ENCODE data around the gene ADAMTS14.

ADAMTS14 gene

GRCh38 chr10:70715853-70716795, 43.8 kb downstream of the ADAMTS14 start:
- H3K27ac ChIP-seq = peak overlapping the region in 2 of 21 experiments; percentile 16 to 29
- no peak overlapping the region for H3K4me3 ChIP-seq

- Histone ChIP-seq H3K4me3 (no peak overlapping the region), H3K27ac (no peak overlapping the region)
Measured at GRCh38 chr10:70722820-70723424, 50.6 kb downstream of the ADAMTS14 start.

GRCh38 chr10:70723771-70724170, 51.5 kb downstream of the ADAMTS14 start:
- H3K4me3 ChIP-seq = no peak overlapping the region
- no peak overlapping the region for H3K27ac ChIP-seq

- Histone ChIP-seq H3K27ac (no peak overlapping the region), H3K4me3 (no peak overlapping the region)
Measured at GRCh38 chr10:70726909-70727495, 54.7 kb downstream of the ADAMTS14 start.

- Histone ChIP-seq H3K4me3 (no peak overlapping the region), H3K27ac (no peak overlapping the region)
Measured at GRCh38 chr10:70728328-70728727, 56.0 kb downstream of the ADAMTS14 start.

GRCh38 chr10:70729763-70730357, 57.6 kb downstream of the ADAMTS14 start:
- H3K4me3 ChIP-seq = no peak overlapping the region
- no peak overlapping the region for H3K27ac ChIP-seq

GRCh38 chr10:70730955-70731354, 58.6 kb downstream of the ADAMTS14 start:
- Histone ChIP-seq H3K4me3 (no peak overlapping the region), H3K27ac (no peak overlapping the region)

GRCh38 chr10:70732569-70732968, 60.3 kb downstream of the ADAMTS14 start:
- Histone ChIP-seq H3K27ac (no peak overlapping the region), H3K4me3 (no peak overlapping the region)

GRCh38 chr10:70733051-70733450, 60.7 kb downstream of the ADAMTS14 start:
- H3K27ac ChIP-seq = no peak overlapping the region
- H3K4me3 ChIP-seq = no peak overlapping the region

- H3K27ac ChIP-seq = no peak overlapping the region
- no peak overlapping the region for H3K4me3 ChIP-seq
Measured at GRCh38 chr10:70735161-70735560, 62.9 kb downstream of the ADAMTS14 start.

- Histone ChIP-seq H3K27ac (no peak overlapping the region), H3K4me3 (no peak overlapping the region)
Measured at GRCh38 chr10:70736525-70736924, 64.2 kb downstream of the ADAMTS14 start.

GRCh38 chr10:70737250-70737649, 64.9 kb downstream of the ADAMTS14 start:
- no peak overlapping the region for H3K27ac ChIP-seq
- no peak overlapping the region for H3K4me3 ChIP-seq

- Histone ChIP-seq H3K27ac (no peak overlapping the region), H3K4me3 (no peak overlapping the region)
Measured at GRCh38 chr10:70738006-70738760, 65.9 kb downstream of the ADAMTS14 start.

GRCh38 chr10:70738761-70739121, 66.4 kb downstream of the ADAMTS14 start:
- Histone ChIP-seq H3K27ac (peak overlapping the region in 1 of 21 experiments; percentile 22), H3K4me3 (no peak overlapping the region)

- no peak overlapping the region for H3K27ac ChIP-seq
- no peak overlapping the region for H3K4me3 ChIP-seq
Measured at GRCh38 chr10:70740406-70741288, 68.3 kb downstream of the ADAMTS14 start.

- Histone ChIP-seq H3K4me3 (no peak overlapping the region), H3K27ac (peak overlapping the region in 12 of 21 experiments; percentile 6 to 74 (median 49))
Measured at GRCh38 chr10:70742537-70743429, 70.5 kb downstream of the ADAMTS14 start.

- H3K27ac ChIP-seq = peak overlapping the region in 10 of 21 experiments; percentile 6 to 74 (median 46)
- no peak overlapping the region for H3K4me3 ChIP-seq
Measured at GRCh38 chr10:70743430-70743788, 71.1 kb downstream of the ADAMTS14 start.

GRCh38 chr10:70743879-70744278, 71.6 kb downstream of the ADAMTS14 start:
- Histone ChIP-seq H3K27ac (peak overlapping the region in 4 of 21 experiments; percentile 34 to 60 (median 48)), H3K4me3 (no peak overlapping the region)

Measured in skin epidermis (tissue), 12 donors.